C4-2B (cell line): ENCODE results near the gene TMEM145.

Source experiments
- CTCF ChIP-seq: fragments of 450-650 bp; conservative IDR thresholded peaks from 2 replicates; pipeline ENCODE4 v1.5.1; 2017; ENCODE audit warnings: mild to moderate bottlenecking
- ZFX ChIP-seq: fragments of 450-650 bp; IDR thresholded peaks from 2 replicates; pipeline ENCODE4 v1.6.1; 2017

DNA sequence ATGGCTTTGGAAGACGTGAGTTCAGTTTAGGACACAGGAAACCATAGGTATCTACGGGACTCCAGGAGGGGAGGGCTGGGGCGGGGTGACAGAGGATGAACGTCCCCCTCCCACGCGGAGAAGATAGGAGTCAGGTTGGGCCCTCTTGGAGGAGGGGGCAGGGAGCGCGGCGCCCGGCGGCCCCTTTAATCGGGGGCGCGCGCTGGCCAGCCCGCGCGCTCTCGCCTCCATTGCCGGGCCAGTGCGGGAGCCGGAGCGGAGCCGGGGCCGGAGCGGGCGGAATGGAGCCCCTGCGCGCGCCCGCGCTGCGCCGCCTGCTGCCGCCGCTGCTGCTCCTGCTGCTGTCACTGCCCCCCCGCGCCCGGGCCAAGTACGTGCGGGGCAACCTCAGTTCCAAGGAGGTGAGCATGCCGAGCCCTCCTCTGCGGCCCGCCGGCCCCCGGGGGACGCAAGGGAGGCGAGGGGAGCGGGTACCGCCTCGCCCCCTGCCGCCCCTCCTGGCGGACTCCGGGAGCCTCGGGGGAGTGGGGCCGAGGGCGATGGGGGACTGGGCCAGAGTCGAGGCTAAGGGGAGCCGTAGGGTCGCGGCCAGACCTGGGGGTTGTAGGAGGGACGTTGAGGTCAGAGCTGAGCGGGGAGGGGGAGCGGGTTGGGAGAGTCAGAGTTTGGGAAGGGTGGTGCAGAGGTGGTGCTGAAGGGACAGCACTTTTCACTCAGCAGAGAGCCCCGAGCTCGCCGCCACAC, at the start of gene TMEM145:
- TF ChIP-seq CTCF (no peak; the same call in 1 of the 2 replicates), ZFX (no peak)
